Activated naive CD4-positive, alpha-beta T cell (primary cell): Measurements from ENCODE around the gene DAAM1.

ENCODE experiments used
- DNase-seq, 4 experiments: peaks; one replicate each; lab custom pipeline; 2025; lab: John Stamatoyannopoulos, UW

DAAM1 gene

DNA sequence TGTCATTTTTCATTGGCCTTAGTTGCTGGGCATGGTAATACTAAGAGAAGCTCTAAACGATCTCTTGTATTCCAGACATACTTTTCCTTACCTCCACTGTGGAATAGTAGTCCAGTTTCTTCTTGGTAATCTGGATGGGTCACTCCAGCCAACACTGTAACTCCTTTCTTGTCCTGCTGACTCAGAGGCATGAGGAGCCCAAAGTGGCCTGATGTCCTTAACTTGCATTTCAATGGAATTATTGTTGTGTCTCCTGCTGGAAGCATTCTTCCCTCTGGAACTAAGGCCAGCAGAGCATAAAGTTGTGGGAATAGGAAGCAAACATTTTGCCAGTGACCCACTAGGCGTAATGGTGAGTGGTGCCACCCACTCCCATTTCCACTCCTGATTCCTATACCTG is 33.1 kb downstream of the DAAM1 start:
- DNase-seq = no peak

DNA sequence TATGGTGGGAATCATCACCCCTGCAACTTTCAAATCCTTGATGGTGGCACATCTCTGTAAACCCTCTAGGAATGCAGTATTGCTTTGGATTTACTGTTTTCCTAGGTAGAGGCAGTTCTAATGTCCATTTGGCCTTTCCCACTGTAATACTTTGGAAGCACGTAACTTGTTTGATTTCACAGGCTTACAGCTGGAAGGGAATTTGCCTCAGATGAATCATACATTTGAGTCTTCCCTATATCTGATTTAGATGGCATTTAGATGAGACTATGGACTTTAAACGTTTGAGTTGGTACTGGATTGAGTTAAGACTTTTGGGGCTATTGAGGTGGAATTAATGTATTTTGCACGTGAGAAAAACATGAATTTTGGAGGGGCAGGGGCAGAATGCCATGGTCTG is 35.9 kb downstream of the DAAM1 start:
- no peak for DNase-seq

GRCh38 chr14:59225281-59225680 is 36.8 kb downstream of the DAAM1 start:
- no peak for DNase-seq

GRCh38 chr14:59228421-59228820 is 40.0 kb downstream of the DAAM1 start:
- no peak for DNase-seq

GRCh38 chr14:59229653-59230406 is 41.4 kb downstream of the DAAM1 start:
- DNase-seq = no peak

- DNase-seq = no peak
Measured at GRCh38 chr14:59236195-59236594, 47.7 kb downstream of the DAAM1 start.

GRCh38 chr14:59238216-59238615 is 49.7 kb downstream of the DAAM1 start:
- DNase-seq = no peak

DNA sequence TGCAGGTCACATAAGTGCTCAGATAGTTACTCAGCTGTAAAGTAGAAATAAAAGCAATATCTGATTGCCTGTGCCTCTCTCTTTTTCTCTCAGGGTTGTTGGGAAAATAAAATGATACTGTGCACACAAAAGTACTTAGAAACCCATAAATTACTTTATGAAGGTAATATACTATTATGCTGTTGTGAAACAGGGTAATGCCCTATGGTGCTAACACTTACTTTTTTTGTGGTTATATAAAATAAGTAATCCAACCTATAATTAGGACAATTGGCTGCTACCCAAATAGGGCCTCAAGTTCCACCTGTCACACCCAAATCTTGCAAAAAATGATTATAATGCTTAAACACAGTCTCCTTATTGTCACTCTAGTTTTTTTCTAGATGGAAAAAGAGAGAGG is 50.6 kb downstream of the DAAM1 start:
- DNase-seq = no peak

DNA sequence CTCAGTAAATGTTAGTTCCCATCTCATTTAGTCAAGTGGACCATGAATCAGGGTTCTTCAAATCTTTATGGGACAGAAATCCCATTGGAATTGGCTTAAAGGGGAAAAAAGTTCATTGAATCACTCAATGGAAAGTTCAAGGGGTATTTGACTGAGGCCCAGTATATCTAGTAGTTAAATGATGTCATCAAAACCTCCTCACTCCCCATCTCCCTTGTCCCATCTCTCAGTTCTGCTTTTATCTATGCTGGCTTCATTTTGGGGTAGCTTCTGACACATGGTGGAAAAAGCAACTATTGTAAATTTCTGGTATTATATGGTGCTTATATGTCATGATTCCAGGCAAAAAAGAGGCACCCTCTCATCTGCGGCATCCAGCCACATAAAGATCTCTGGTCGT is 51.9 kb downstream of the DAAM1 start:
- no peak for DNase-seq

- no peak for DNase-seq
Measured at GRCh38 chr14:59241121-59241520, 52.7 kb downstream of the DAAM1 start.

DNA sequence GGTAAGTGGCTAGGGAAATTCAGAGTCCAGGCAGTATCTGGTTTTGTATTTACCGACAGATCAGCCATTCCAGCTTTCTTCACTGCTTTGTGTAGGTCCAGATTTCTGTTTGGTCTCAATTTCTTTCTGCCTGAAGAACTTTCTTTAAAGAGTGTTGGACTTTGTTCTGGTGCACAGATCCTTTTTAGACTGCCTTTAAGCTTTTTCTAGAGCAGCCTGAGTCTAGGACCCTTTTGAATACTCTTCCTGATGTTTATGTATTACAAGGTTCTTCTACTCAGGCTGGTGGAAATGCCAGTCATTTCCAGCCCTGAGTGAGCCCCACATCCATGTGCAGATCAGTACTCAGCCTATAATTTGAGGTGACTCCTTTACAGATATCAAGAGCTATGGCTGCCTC is 54.7 kb downstream of the DAAM1 start:
- DNase-seq = no peak

DNA sequence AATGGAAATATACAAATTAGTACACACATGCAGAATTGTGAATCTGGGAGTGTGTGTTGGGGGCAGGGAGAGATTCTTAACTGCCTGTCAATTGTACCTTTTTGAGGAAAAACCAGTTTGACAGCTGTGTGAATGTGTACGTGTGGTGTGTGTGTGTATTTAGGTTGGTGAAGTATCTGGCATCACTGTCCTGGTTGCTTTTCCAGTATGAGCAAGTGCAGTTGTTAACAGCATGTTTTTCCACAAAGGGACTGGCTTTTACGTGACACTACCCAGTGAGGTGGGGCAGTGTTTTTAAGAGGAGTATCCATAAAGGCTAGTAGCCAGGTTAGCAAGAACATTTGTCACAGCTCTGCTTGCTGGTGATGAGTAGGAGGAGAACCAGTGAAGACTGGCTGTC is 56.1 kb downstream of the DAAM1 start:
- no peak for DNase-seq

GRCh38 chr14:59245809-59246295 is 57.4 kb downstream of the DAAM1 start:
- DNase-seq = no peak

DNA sequence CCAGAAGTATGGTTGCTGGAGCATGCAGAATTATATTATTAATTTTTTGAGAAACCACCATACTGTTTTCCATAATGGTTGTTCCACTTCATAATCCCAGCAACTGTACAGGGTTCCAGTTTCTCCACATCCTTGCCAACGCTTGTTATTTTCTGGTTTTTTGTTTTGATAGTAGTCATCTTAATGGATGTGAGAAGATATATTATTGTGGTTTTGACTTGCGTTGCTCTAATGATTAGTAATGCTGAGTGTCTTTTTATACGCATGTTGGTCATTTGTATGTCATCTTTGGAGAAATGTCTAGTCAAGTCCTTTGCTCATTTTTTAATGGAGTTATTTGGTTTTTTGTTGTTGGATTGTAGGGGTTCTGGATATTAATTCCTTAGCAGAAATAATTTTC is 58.1 kb downstream of the DAAM1 start:
- DNase-seq = no peak

GRCh38 chr14:59247801-59248584 is 59.5 kb downstream of the DAAM1 start:
- DNase-seq = no peak

- no peak for DNase-seq
Measured at GRCh38 chr14:59249029-59249428, 60.6 kb downstream of the DAAM1 start.

DNA sequence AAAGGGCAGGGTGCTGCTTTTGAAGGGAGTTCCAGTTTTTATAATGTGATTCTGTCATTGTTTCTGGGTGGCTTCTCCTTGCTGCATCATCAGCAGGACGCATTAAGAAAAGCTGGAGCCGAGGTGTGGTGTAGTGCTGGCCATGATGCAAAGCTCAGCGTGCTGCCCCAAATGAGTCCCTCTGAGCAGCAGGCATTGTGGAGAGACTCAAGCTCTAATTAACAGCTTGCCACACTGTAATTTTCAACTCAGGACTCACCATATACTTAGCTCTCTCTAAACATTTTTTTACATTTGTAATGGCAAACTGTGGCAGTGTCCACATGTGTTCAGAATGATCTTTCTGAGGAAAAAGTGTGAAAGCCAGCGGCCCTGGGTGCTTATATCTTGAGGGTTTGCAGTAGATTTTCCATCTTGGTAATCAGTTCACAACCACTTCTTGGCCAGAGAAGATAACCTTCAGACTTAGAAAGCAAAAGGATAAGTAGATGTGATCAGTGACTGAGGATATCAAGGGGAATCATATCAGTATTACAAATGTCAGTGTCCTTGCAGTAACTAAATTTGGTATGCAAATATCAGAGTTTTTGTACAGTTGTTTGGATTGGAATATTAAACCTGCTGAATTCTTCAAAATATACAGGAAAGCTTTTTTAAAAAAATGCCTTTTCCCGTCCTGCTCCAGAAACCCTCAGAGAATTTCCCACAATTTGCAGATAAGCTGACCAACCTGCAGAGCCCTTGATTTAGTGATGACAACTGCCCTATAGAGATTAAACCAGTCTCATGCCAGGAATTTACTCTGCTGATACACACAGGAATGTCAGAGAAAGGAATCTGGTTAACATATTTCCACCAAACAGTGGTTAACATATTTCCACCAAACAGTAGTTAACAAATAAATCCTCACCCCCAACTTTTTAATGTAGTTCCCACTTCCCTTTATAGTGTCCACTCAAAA is 63.6 kb downstream of the DAAM1 start:
- DNase-seq = no peak

- no peak for DNase-seq
Measured at GRCh38 chr14:59252772-59253500, 64.5 kb downstream of the DAAM1 start.

DNA sequence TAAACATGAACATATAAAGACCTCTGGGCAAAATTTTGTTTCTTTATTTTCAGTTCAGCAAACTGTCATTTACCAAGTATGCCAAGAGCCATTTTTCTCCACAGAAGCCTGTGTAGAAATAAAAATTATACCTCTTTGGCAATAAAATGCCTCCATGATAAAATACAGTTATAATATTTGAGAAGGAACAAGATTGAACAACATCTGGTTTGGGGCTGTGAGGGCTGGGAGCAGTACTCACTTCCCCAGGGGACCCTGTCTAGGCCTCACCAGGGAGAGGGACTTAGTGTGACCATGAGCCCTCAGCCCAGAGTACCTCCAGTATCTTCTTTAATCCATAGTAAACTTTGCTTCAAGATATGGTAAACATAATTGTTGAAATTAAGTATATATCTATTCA is 65.1 kb downstream of the DAAM1 start:
- no peak for DNase-seq

DNA sequence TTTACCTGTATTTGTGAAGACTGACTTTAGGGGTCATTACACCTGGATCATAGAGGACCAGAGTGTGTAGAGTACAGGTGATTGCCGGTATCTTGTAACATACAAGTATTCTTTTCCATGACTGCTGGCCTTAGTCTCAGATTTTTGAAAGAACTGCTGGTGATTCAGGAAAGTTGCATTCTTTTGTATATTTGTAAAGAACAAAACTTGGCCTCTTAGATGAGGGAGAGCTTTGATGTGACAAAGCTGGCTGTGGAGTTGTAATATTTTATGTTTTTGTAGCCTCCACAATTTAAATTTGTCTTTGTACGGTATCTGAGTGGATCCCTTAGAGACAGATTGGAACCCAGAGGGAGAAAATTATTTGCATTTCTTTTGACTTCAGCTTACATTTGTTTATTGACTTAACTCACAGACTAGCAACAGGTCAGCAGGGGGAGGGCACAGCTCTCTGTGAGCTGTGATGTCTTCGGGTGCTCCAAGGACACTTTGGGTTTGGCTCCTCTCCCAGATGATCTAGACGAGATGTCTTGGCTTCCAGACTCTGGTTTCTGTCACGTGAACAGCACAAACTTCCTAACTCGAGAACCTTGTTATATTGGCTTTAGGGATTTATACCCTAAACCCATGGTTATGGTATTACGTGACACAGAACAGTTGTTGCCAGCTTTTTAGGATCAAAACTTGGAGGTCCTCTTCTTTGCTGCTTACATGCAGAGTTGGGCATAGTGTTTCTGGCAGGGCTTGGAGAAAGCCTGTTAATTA is 65.9 kb downstream of the DAAM1 start:
- DNase-seq = no peak
